Caco-2 (cell line): ENCODE measurements around the gene TBC1D3H. TPM values are rescaled to one million over a fixed set of nuclear protein-coding genes. Genes with fewer than 3 reads are reported as not detected.

Experiments
- total RNA-seq: library from RNA; stranded (reverse); gene quantifications from 2 replicates; pipeline ENCODE4 v1.2.3, GENCODE V29; 2022

The TBC1D3H gene
- total RNA-seq, 1 experiment from 2014 or later = not detected

Other genes starting within 250 kb of the TBC1D3H start
- gene TBC1D3B, start 211.8 kb downstream of the TBC1D3H start, total RNA-seq = 9.1 and 12.5 TPM in 2 replicates
- gene CCL3L1, start 191.7 kb downstream of the TBC1D3H start, total RNA-seq = not detected in 2 replicates
- gene CCL4L2, start 177.4 kb downstream of the TBC1D3H start, total RNA-seq = not detected in 2 replicates
- gene TBC1D3I, start 123.9 kb downstream of the TBC1D3H start, total RNA-seq = 0.50 and 1.00 TPM in 2 replicates
- gene TBC1D3G, start 64.6 kb downstream of the TBC1D3H start, total RNA-seq = not detected in 2 replicates
- 58.6 and 61.9 TPM in 2 replicates for gene ZNHIT3, start 98.2 kb upstream of the TBC1D3H start, total RNA-seq
- 153 and 177 TPM in 2 replicates for gene MYO19, start 146.4 kb upstream of the TBC1D3H start, total RNA-seq
- gene PIGW, start 146.6 kb upstream of the TBC1D3H start, total RNA-seq = 30.9 and 33.6 TPM in 2 replicates
- 91.3 and 91.5 TPM in 2 replicates for gene GGNBP2, start 156.5 kb upstream of the TBC1D3H start, total RNA-seq
- gene DHRS11, start 203.4 kb upstream of the TBC1D3H start, total RNA-seq = 44.7 and 46.9 TPM in 2 replicates
- gene MRM1, start 213.1 kb upstream of the TBC1D3H start, total RNA-seq = 9.3 and 13.5 TPM in 2 replicates